GM18519 (cell line): Measurements from ENCODE around the gene MKRN3.

Source experiments
- ATAC-seq: cut with Tn5 transposase; IDR thresholded peaks from one replicate; pipeline ENCODE4 v1.9.1; 2021; ENCODE audit warnings: mild to moderate bottlenecking, moderate library complexity; ENCODE audit not compliant: unreplicated experiment, low FRiP score

Gene MKRN3

GRCh38 chr15:23565395-23566070 lies at the start of gene MKRN3:
Gene MKRN3, plus strand, starts transcription at chr15:23565674. Its CDS starts 109 bp downstream, at chr15:23565783.
- no peak for ATAC-seq

- ATAC-seq, result no peak
Measured at GRCh38 chr15:23516866-23517265, 48.6 kb upstream of the MKRN3 start.

- no peak for ATAC-seq
Measured at GRCh38 chr15:23518104-23518503, 47.4 kb upstream of the MKRN3 start.

- no peak for ATAC-seq
Measured at GRCh38 chr15:23524816-23525215, 40.7 kb upstream of the MKRN3 start.

GRCh38 chr15:23529891-23530290 lies 35.6 kb upstream of the MKRN3 start:
- no peak for ATAC-seq

- ATAC-seq, result no peak
Measured at GRCh38 chr15:23532024-23532423, 33.5 kb upstream of the MKRN3 start.

- ATAC-seq, result no peak
Measured at GRCh38 chr15:23536659-23537058, 28.8 kb upstream of the MKRN3 start.

GRCh38 chr15:23538648-23539047 lies 26.8 kb upstream of the MKRN3 start:
- ATAC-seq, result no peak

GRCh38 chr15:23539892-23540291 lies 25.6 kb upstream of the MKRN3 start:
- no peak for ATAC-seq

- no peak for ATAC-seq
Measured at GRCh38 chr15:23546158-23546557, 19.3 kb upstream of the MKRN3 start.

GRCh38 chr15:23548071-23548470 lies 17.4 kb upstream of the MKRN3 start:
- no peak for ATAC-seq

GRCh38 chr15:23561914-23562313 lies 3.6 kb upstream of the MKRN3 start:
- ATAC-seq, result no peak

- no peak for ATAC-seq
Measured at GRCh38 chr15:23564821-23565394, 566 bp upstream of the MKRN3 start.

GRCh38 chr15:23566071-23566554 lies 639 bp downstream of the MKRN3 start:
- no peak for ATAC-seq

- no peak for ATAC-seq
Measured at GRCh38 chr15:23566651-23567050, 1.2 kb downstream of the MKRN3 start.

- ATAC-seq, result no peak
Measured at GRCh38 chr15:23567921-23568320, 2.4 kb downstream of the MKRN3 start.

- ATAC-seq, result no peak
Measured at GRCh38 chr15:23569151-23569925, 3.9 kb downstream of the MKRN3 start.

GRCh38 chr15:23570486-23570885 lies 5.0 kb downstream of the MKRN3 start:
- ATAC-seq, result no peak

- no peak for ATAC-seq
Measured at GRCh38 chr15:23572844-23573243, 7.4 kb downstream of the MKRN3 start.

GRCh38 chr15:23574742-23575141 lies 9.3 kb downstream of the MKRN3 start:
- ATAC-seq, result no peak

GRCh38 chr15:23576061-23576460 lies 10.6 kb downstream of the MKRN3 start:
- ATAC-seq, result no peak
